ENCODE results near the gene ZNF674. TPM values are rescaled to one million over a fixed set of nuclear protein-coding genes. Genes with fewer than 3 reads are reported as not detected.

The ZNF674 gene
- total and polyA plus RNA-seq, 2 donors from 2014 or later: 1.4 to 6.3 TPM

- Histone ChIP-seq H3K4me3 (ENCODE audit: low read length in 3 of 3) (peak within 1 kb of the TSS; percentile 39 to 56 (median 51)), H3K27ac (ENCODE audit: low read depth in 2 of 2, low read length in 2 of 2) (no peak within 1 kb of the TSS), H3K9me3 (ENCODE audit: control insufficient read depth in 2 of 3, insufficient read depth in 1 of 3, low read length in 3 of 3) (no peaks in the 10 kb centered on the region), H3K36me3 (ENCODE audit: control insufficient read depth in 2 of 3, insufficient read depth in 3 of 3, low read length in 3 of 3) (no peaks in the 10 kb centered on the region), H3K4me1 (ENCODE audit: control insufficient read depth in 2 of 3, insufficient read depth in 2 of 3, low read depth in 1 of 3, low read length in 3 of 3) (no peaks in the 10 kb centered on the region), H3K27me3 (ENCODE audit: control insufficient read depth, insufficient read depth, low read length) (peaks cover 2% of the 10 kb centered on the region), H3K9ac (ENCODE audit: low read length in 3 of 3) (no peak within 1 kb of the TSS)
- intact Hi-C loops (cut with DNase I): no loop called here
- no peak for FAIRE-seq
- DNase-seq: peak; percentile 46 to 90 (median 63)
- no peak for TF ChIP-seq CTCF (IDR thresholded peaks at IDR 0.05; ENCODE audit: borderline replicate concordance, extremely low read depth, insufficient read depth)
Measured at GRCh38 chrX:46573331-46573891, 28.2 kb upstream of the ZNF674 start, which contains the start of gene CHST7. Gene CHST7, plus strand, starts transcription at chrX:46573765. Its CDS starts 167 bp downstream, at chrX:46573932.

GRCh38 chrX:46572340-46572936 is 27.2 kb upstream of the ZNF674 start:
- no peaks in the 10 kb centered on the region for H3K36me3 ChIP-seq (ENCODE audit: control insufficient read depth in 2 of 3, insufficient read depth in 3 of 3, low read length in 3 of 3)
- H3K9me3 ChIP-seq (ENCODE audit: control insufficient read depth in 2 of 3, insufficient read depth in 1 of 3, low read length in 3 of 3): no peaks in the 10 kb centered on the region
- no peak for TF ChIP-seq CTCF (IDR thresholded peaks at IDR 0.05; ENCODE audit: borderline replicate concordance, extremely low read depth, insufficient read depth)
- no peak for FAIRE-seq
- H3K27me3 ChIP-seq (ENCODE audit: control insufficient read depth, insufficient read depth, low read length): peaks cover 2% of the 10 kb centered on the region
- DNase-seq: no peak
- no peak overlapping the region for H3K27ac ChIP-seq (ENCODE audit: low read depth in 2 of 2, low read length in 2 of 2)
- H3K4me1 ChIP-seq (ENCODE audit: control insufficient read depth in 2 of 3, insufficient read depth in 2 of 3, low read depth in 1 of 3, low read length in 3 of 3): no peaks in the 10 kb centered on the region
- intact Hi-C loops (cut with DNase I): no loop called here
- H3K9ac ChIP-seq (ENCODE audit: low read length in 3 of 3): no peak overlapping the region
- peak overlapping the region in 1 of 3 donors; percentile 51 for H3K4me3 ChIP-seq (ENCODE audit: low read length in 3 of 3)

- intact Hi-C loops (cut with DNase I): no loop called here
- TF ChIP-seq CTCF (IDR thresholded peaks at IDR 0.05; ENCODE audit: borderline replicate concordance, extremely low read depth, insufficient read depth): no peak
- H3K27ac ChIP-seq (ENCODE audit: low read depth in 2 of 2, low read length in 2 of 2): no peak overlapping the region
Measured at GRCh38 chrX:46571423-46572339, 26.5 kb upstream of the ZNF674 start.

More at GRCh38 chrX:46571423-46572339, 26.5 kb upstream of the ZNF674 start:
- Histone ChIP-seq H3K9ac (ENCODE audit: low read length in 3 of 3) (no peak overlapping the region), H3K4me1 (ENCODE audit: control insufficient read depth in 2 of 3, insufficient read depth in 2 of 3, low read depth in 1 of 3, low read length in 3 of 3) (no peaks in the 10 kb centered on the region), H3K27me3 (ENCODE audit: control insufficient read depth, insufficient read depth, low read length) (peaks cover 2% of the 10 kb centered on the region), H3K4me3 (ENCODE audit: low read length in 3 of 3) (no peak overlapping the region), H3K36me3 (ENCODE audit: control insufficient read depth in 2 of 3, insufficient read depth in 3 of 3, low read length in 3 of 3) (no peaks in the 10 kb centered on the region), H3K9me3 (ENCODE audit: control insufficient read depth in 2 of 3, insufficient read depth in 1 of 3, low read length in 3 of 3) (no peaks in the 10 kb centered on the region)
- no peak for FAIRE-seq
- DNase-seq: no peak
